ENCODE data around the gene PLAGL1. TPM values are rescaled to one million over a fixed set of nuclear protein-coding genes. Genes with fewer than 3 reads are reported as not detected.

Gene PLAGL1
- total RNA-seq, 1 donor from 2014 or later: 40.9 TPM

Other genes with a start within 250 kb of the PLAGL1 start
- 31.4 TPM for gene LTV1, start 164.9 kb downstream of the PLAGL1 start, total RNA-seq
- gene ZC2HC1B, start 143.8 kb downstream of the PLAGL1 start, total RNA-seq: not detected
- gene SF3B5, start 87.3 kb upstream of the PLAGL1 start, total RNA-seq: 106 TPM
- gene STX11, start 142.3 kb upstream of the PLAGL1 start, total RNA-seq: 32.7 TPM